Sciatic nerve (tissue), 2 donors: ENCODE results near the gene OR11H7. TPM values are rescaled to one million over a fixed set of nuclear protein-coding genes. Genes with fewer than 3 reads are reported as not detected.
"Not testable (repeated sequence)": the region's sequence is repeated elsewhere in the genome, so short reads cannot be mapped to it uniquely, and the experiment has no call there.

Experiments
- ATAC-seq: fragments of 200-7000 bp; cut with Tn5 transposase; one replicate; pipeline ENCODE4 v1.9.1; 2020; ENCODE audit warnings: mild to moderate bottlenecking, moderate library complexity
- DNase-seq: peaks from one replicate; pipeline ENCODE4 v3.0.0-alpha.2; 2020; ENCODE audit warnings: low spot score
- intact Hi-C: fragments of 100-400 bp; cut with DNase I; formaldehyde crosslinking; loops from one replicate; pipeline ENCODE4 v1.14.2; 2022
- total RNA-seq: library from RNA; stranded (reverse); fragmentation: NEBNext Ultra II Directional; extraction: Animal tissue kit (Norgen Biotek cat#: 25700); gene quantifications from one replicate; pipeline ENCODE4 v1.2.1, GENCODE V29; 2021
- donor health status: DM: no; HTN: no; CAD: no.
- donor health status: DM: no; HTN: no; CAD: no.

OR11H7 gene
- total RNA-seq, result not detected

DNA sequence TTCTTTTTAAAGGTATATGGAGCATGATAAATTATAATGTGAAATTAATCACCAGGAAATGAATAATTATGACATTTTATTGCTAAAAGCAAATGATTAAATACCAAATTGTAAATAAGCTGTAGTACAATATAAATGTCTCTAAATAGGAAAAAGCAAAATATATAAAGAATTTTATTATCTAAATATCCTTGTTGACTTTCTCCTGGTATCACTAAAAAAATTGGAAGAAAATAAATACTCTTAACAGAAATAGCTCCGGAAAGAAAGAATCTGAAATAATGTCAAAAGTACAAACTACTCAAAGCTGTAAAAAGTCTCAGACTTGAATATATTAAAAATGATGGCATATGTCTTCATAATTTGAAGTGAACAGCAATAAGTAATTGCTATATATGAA is at the start of gene OR11H7:
OR11H7 (plus strand) TSS at position 301 of the 400 bp plus-strand sequence.
- intact Hi-C loops, result no loop called here
- ATAC-seq, result no peak
- DNase-seq, result no peak

DNA sequence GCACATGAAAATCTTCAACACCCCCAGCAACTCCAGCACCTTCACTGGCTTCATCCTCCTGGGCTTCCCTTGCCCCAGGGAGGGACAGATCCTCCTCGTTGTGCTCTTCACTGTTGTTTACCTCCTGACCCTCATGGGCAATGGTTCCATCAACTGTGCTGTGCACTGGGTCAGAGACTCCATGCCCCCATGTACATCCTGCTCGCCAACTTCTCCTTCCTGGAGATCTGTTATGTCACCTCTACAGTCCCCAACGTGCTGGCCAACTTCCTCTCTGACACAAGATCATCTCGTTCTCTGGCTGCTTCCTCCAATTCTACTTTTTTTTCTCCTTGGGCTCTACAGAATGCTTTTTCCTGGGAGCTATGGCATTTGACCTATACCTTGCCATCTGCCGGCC is 49.6 kb upstream of the OR11H7 start:
- ATAC-seq (peak; percentile 83), DNase-seq (no peak)
- intact Hi-C loops, result no loop called here

DNA sequence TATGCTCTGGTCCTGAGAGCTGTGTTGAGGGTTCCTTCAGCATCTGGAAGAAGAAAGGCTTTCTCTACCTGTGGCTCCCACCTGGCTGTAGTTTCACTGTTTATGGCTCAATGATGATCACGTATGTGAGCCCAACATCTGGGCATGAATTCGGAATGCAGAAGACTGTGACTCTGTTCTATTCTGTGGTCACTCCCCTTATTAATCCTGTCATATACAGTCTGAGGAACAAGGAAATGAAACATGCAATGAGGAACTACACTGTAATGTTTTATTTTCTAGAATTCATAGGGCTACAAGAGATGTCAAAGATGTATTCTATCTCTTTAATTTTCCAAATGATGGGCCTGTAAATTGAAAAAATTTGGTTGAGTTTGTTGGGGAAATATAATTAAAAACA is 48.9 kb upstream of the OR11H7 start:
- DNase-seq, result no peak
- ATAC-seq, result peak; percentile 81
- intact Hi-C loops, result no loop called here

DNA sequence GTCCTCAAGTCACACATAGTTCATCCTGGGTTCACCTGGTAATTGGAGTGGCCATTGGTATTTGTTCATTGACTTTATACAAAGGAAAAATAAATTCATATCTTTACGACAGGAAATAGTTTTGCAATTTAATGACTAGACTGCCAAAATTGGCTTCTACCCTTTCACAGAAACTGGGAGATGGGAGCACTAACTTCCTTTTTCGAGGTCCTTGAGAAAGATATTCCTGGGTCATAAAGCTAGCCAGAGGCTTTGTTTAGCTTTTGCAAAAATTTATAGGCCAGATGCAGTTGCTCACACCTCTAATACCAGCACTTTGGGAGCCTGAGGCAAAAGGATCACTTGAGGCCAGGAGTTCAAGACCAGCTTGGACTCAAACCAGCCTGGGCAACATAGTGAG is 48.3 kb upstream of the OR11H7 start:
- intact Hi-C loops, result no loop called here
- DNase-seq, result no peak
- no peak for ATAC-seq

DNA sequence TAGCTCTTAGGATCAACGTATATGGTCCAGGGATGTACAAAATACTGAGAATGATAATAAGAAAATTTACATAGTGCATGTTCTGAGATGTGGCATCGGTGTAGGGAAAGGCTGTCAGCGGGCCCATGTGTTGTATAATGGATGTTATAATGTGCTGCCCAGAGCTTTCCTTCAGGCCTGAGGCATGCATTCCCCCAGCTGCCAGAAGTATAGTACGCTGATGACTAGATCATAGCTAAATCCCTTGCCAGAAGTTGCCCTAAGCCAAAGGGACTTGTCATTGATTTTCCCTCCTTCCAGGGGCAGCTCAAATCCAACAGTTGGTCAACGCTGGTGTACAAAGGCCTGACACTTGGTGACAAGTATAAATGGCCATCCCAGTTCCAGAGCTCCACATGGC is 44.6 kb upstream of the OR11H7 start:
- intact Hi-C loops, result no loop called here
- ATAC-seq (no peak), DNase-seq (no peak)

DNA sequence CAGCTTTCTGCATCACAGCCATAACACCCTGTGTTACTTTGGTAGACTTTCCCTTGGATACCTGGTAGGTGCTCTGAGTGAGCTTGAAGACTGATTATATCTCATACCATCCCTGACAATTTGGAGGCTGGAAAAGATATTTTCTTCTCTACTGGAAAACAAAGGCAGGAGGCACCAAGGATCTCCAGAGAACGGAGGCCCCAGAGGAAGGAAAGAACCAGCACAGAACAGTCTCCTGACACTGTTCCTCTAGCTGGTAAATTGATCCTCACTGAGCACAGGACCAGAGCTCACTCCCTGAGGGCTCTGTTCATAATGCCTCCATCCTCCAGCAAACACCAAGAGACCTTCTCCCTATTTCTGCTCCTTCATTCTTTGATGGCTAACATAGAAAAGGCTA is 38.2 kb upstream of the OR11H7 start, which contains the start of gene OR11G2:
OR11G2 (plus strand) TSS at position 301 of the 400 bp plus-strand sequence. CDS start 6,542 bp downstream, outside the sequence.
- no peak for ATAC-seq
- intact Hi-C loops, result no loop called here
- DNase-seq, result no peak

DNA sequence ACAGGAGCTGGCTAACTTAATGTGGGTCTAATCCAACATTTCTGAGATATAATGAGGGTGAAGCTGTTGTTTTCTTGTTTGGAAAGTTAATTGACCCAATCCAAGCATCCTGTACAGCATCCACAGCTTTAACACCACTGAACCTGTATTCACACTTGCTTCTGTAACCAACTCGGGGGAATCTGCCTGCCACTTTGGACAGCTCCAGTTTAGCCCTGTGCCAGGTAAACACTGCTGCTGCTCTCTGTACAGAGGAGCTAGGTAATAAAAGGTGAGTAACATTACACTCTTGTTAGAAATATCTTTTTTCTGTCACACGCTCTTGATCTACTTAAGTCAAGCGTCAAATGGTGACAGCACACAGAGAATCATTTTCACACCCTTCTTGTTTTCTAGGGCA is 37.4 kb upstream of the OR11H7 start:
- intact Hi-C loops, result no loop called here
- ATAC-seq, result no peak
- no peak for DNase-seq

DNA sequence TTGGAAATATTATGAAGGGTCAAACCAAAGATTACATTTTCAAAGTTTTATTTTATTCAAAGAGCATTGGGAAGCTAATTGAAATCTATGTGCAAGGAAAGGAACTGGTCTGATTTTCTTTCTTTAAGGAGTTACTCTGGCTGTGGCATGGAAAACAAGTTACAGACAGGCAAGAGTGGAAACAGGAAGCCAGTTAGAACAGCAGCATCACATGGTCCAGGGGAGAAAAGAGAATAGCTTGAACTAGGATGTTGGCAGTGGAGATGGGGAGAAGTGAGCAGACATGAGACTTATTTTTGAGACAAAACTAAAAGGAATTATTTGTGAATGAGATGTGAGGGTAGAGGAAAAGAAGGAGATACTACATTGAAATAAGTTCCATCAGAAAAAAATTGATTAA is 34.7 kb upstream of the OR11H7 start:
- DNase-seq (no peak), ATAC-seq (no peak)
- intact Hi-C loops, result no loop called here

DNA sequence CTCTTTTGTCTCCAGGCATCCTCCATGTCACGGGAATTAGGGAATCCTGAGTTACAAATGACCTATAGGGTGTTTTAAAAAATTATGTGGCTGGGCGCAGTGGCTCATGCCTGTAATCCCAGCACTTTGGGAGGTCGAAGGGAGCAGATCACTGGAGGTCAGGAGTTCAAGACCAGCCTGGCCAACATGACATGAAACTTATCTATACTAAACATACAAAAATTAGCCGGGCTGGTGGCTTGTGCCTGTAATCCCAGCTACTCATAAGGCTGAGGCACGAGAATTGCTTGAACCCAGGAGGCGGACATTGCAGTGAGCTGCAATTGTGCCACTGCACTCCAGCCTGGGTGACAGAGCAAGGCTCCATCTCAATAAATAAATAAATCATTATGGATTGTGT is 33.6 kb upstream of the OR11H7 start:
- ATAC-seq, DNase-seq, intact Hi-C loops: not testable (repeated sequence)

DNA sequence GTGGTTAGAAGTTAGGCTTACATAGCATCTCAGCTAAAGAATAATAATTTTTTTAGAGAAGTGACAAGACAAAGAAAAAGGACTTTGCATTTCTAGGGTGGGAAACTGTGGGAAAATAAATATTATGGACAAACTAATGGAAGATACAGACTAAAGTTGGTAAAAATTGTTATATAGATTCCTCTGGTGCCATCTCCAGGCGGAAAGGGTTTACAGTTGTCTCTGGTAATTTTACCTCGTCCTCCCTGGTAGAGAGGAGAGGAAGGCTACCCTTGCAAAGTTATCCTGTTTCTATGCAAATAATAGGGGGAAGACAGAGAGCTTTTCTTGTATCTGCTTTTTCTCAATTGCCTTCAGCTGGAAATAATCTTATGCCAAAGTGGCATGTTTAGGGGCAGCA is 32.9 kb upstream of the OR11H7 start:
- ATAC-seq (no peak), DNase-seq (no peak)
- intact Hi-C loops, result no loop called here

DNA sequence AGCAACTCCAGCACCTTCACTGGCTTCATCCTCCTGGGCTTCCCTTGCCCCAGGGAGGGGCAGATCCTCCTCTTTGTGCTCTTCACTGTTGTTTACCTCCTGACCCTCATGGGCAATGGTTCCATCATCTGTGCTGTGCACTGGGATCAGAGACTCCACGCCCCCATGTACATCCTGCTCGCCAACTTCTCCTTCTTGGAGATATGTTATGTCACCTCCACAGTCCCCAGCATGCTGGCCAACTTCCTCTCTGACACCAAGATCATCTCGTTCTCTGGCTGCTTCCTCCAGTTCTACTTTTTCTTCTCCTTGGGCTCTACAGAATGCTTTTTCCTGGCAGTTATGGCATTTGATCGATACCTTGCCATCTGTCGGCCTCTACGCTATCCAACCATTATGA is 31.3 kb upstream of the OR11H7 start:
- no peak for ATAC-seq
- no peak for DNase-seq
- intact Hi-C loops, result no loop called here

DNA sequence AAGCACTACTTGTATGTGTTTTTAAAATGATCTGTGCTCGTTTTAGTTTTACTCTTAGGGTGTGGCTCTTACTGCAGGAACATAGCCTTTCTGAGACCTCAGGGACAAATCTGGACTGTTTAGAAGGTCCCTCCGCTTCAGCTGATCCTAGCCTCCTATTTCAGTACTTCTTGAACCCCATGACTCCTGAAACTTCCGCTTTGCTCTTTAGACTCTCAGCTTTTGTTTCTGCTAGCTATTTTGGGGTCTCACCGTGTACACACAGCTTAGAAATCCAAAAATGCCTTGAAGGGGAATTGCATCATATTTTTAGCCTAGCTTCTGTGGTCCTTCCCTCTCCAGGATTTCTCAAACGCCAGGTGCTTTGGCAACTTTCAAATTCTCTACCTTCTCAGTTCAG is 29.8 kb upstream of the OR11H7 start:
- no peak for DNase-seq
- no peak for ATAC-seq
- intact Hi-C loops, result no loop called here

DNA sequence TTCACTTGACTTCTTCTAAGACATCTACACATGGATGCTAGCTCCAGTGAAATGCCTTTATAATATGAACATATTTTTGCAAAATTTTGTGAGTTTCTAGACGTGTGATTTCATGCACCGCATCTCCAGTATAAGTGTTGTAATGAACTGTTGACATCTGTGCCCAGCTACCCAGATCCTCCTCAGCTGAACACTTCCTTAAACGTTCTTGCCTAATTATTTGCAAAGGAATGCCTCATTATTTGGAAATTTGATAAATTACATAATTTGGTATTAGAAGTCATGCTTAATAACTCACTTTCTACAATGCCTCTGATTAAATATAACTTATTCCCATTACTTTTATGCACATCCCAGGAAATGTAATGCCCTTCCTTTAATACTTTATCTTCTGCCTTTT is 24.1 kb upstream of the OR11H7 start:
- intact Hi-C loops, result no loop called here
- ATAC-seq, result no peak
- DNase-seq, result no peak

DNA sequence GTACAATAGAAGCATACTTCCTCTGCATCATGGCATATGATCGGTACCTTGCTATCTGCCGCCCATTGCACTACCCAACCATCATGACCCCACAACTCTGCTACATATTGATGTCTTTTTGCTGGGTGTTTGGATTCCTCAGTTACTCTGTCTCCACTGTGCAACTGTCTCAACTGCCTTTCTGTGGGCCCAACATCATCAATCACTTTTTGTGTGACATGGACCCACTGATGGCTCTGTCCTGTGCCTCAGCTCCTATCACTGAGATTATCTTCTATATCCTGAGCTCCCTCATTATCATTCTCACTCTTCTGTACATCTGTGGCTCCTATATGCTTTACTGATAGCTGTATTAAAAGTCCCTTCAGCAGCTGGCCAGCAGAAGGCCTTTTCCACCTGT is 19.2 kb upstream of the OR11H7 start:
- intact Hi-C loops, result no loop called here
- no peak for ATAC-seq
- no peak for DNase-seq

DNA sequence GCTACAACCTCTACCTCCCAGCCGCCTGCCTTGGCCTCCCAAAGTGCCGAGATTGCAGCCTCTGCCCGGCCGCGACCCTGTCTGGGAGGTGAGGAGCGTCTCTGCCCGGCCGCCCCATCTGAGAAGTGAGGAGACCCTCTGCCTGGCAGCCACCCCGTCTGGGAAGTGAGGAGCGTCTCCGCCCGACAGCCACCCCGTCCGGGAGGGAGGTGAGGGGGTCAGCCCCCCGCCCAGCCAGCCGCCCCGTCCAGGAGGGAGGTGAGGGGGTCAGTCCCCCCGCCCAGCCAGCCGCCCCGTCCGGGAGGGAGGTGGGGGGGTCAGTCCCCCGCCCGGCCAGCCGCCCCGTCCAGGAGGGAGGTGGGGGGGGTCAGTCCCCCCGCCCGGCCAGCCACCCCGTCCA is 16.4 kb upstream of the OR11H7 start:
- intact Hi-C loops, ATAC-seq, DNase-seq: not testable (repeated sequence)

DNA sequence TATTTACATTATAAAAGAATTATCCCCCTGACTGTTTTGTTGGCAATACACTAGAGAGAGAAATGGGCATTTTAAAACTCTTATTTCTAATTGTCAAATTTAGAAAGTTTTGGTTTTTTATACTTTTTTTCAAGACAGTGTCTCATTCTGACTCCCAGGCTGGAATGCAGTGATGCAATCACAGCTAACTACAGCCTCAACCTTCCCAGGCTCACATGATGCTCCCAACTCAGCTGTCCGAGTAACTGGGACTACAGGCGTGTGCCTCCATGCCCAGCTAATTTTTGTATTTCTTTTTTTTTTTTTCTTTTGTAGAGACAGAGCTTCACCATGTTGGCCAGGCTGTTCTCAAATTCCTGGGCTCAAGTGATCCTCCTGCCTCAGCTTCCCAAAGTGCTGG is 13.6 kb upstream of the OR11H7 start:
- DNase-seq (no peak), ATAC-seq (no peak)
- intact Hi-C loops, result no loop called here

DNA sequence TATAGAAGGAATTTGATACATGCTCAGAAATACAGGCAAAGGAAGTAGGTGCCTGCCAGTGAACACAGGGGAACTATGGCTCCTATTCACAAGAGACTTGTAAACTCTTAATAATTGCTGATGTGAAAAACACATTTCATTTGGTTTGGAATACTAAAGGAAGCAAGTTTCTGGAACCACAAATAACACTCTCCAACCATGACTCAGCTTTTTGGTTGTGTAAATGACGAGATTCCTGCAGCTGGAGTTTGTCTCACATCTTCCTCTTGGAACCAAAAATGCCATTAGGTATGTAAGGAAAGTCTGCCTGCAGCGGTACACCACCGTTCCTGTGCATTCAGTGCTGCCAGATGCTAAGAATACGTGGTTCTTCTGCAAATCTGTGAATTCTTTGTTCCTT is 9.7 kb upstream of the OR11H7 start:
- intact Hi-C loops, result no loop called here
- DNase-seq (no peak), ATAC-seq (no peak)

DNA sequence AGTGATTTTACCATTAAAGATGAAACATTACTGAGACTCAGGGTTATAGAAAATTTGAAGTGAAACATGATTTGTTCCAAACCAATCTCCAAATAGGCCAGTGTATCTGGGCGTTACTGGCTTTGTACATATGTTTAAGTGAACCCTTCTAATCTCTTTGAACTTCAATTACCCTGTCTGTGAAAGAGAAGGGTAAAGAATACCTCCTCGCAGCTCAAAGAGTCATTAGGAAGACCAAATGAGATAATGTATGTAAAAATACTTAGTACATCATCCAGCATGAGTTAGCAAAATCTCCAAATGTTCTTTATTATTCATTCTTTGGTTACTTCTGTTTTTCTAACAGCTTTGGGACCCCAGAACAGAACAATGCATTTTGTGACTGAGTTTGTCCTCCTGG is 5.4 kb upstream of the OR11H7 start, which contains the start of gene OR11H6:
OR11H6 (plus strand) TSS at position 301 of the 400 bp plus-strand sequence; CDS start at position 301, 0 bp downstream.
- intact Hi-C loops, result no loop called here
- ATAC-seq (no peak), DNase-seq (no peak)

DNA sequence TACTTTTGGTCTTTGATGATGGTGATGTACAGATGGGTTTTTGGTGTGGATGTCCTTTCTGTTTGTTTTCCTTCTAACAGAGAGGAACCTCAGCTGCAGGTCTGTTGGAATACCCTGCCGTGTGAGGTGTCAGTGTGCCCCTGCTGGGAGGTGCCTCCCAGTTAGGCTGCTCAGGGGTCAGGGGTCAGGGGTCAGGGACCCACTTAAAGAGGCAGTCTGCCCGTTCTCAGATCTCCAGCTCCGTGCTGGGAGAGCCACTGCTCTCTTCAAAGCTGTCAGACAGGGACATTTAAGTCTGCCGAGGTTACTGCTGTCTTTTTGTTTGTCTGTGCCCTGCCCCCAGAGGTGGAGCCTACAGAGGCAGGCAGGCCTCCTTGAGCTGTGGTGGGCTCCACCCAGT is 6.6 kb downstream of the OR11H7 start:
- ATAC-seq, DNase-seq, intact Hi-C loops: not testable (repeated sequence)

DNA sequence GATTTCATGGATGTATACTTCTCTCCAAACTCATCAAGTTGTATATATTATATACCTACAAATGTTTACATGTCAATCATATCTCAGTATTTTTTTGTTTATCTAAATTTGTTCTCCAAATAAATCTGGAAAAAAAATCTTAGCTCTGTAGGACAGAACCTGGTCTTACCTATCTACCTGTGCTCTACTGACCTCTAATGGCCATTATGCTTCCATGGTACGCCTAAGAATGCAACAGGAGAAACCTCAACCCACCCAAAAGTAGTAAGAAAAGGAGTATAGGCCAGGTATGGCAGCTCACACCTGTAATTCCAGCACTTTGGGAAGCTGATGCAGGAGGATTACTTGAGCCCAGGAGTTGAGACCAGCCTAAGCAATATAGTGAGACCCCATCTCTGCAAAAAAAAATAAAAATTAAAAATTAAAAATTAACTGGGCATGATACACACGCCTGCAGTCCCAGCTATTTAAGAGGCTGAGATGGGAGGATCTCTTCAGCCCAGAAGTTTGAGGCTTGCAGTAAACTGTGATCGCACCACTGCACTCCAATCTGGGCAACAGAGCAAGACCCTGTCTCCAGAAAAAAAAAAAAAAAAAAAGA is 19.0 kb downstream of the OR11H7 start:
- DNase-seq, result no peak

DNA sequence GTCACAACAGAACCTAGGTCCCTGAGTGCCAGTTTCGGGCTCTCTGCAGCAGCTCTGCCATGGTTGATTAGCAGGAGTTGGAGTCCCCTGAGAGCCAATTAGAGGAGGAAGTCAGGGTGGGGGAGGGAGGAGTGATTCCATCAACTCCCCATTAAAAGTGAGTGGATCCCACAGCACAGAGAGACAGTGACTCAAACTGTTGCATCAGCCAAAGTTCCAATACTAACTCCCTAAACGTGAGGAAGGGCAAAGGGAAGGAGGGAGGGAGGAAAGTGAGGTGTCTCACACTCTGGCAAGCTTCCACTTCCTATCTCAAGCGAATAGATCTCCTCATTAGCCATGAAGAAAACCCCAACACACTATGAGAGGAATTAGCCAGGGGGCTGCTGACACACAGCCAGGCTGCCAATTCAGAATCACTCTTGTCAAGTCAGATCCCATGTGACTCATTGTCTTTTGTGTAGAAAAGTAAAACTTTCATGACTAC is 33.9 kb downstream of the OR11H7 start:
- ATAC-seq (no peak), DNase-seq (no peak)
- intact Hi-C loops, result no loop called here

More for the DNA sequence above, 19.0 kb downstream of the OR11H7 start:
- intact Hi-C loops, result no loop called here
- ATAC-seq, result no peak
